Measurements from ENCODE around the gene ATP2A3. TPM values are rescaled to one million over a fixed set of nuclear protein-coding genes. Genes with fewer than 3 reads are reported as not detected.

Gene ATP2A3
- total and polyA plus RNA-seq, 2 donors (not counting 1 experiment from before 2014, with no cell fraction given) = 697 to 817 TPM

GRCh38 chr17:3907483-3908216 is 56.6 kb downstream of the ATP2A3 start:
- CTCF ChIA-PET = interaction anchor here (0.8 to 5.9 kb wide), 6 partner anchors 9 to 172 kb away, joined by 3 to 47 read pairs (median 4); partner anchors contain the start of genes CAMKK1 and P2RX1
- H3K27ac ChIP-seq (ENCODE audit: low read length in 2 of 2) = no peak overlapping the region
- H3K4me3 ChIP-seq (ENCODE audit: control extremely low read depth in 1 of 5, extremely low read depth in 1 of 5, insufficient read depth in 1 of 5, low read depth in 2 of 5, low read length in 4 of 5) = no peak overlapping the region
- H3K79me2 ChIP-seq (ENCODE audit: control insufficient read depth, insufficient read depth, low read length) = peaks cover 54% of the 10 kb centered on the region
- ATAC-seq (ENCODE audit: low read depth) (no peak), DNase-seq (no peak)
- Mint-ChIP-seq H3K27ac (peak overlapping the region; percentile 53), H3K4me1 (peaks cover 54% of the 10 kb centered on the region), H3K4me3 (no peak overlapping the region), H3K27me3 (no peaks in the 10 kb centered on the region), H3K9me3 (ENCODE audit: insufficient read depth) (no peaks in the 10 kb centered on the region)
- peaks cover 42 to 56% of the 10 kb centered on the region in 2 donors for H3K4me1 ChIP-seq (ENCODE audit: control insufficient read depth in 2 of 2, insufficient read depth in 2 of 2, low read length in 2 of 2)
- no peak overlapping the region for H3K9ac ChIP-seq (ENCODE audit: low read length)
- TF ChIP-seq CTCF (IDR thresholded peaks at IDR 0.05) (no peak), EZH2 (IDR thresholded peaks at IDR 0.05; ENCODE audit: borderline replicate concordance, insufficient read depth, low read depth, low read length, poor library complexity, severe bottlenecking) (no peak)
- H2AFZ ChIP-seq (ENCODE audit: insufficient read depth, low read depth, low read length, poor library complexity, severe bottlenecking) = no peak overlapping the region
- POLR2A ChIA-PET = interaction anchor here (1.2 kb wide), 1 partner anchor 18 kb away, joined by 4 read pairs; no protein-coding TSS in a partner anchor
- no peaks in the 10 kb centered on the region for H3K27me3 ChIP-seq (replicated peaks in 1 of 4; ENCODE audit: control extremely low read depth in 1 of 4, control insufficient read depth in 3 of 4, insufficient read depth in 4 of 4, low read length in 3 of 4)
- H3K36me3 ChIP-seq (replicated peaks in 1 of 2; ENCODE audit: control extremely low read depth in 1 of 2, control insufficient read depth in 1 of 2, extremely low read depth in 1 of 2, insufficient read depth in 2 of 2, low read length in 1 of 2) = no peaks in the 10 kb centered on the region
- WGBS (ENCODE audit: insufficient coverage) = 91% methylated on average over 10 of the region's 11 CpGs
- H3K9me3 ChIP-seq (ENCODE audit: control extremely low read depth in 1 of 3, control insufficient read depth in 2 of 3, insufficient read depth in 1 of 3, low read length in 2 of 3) = peaks cover 0 to 13% (median 0%) of the 10 kb centered on the region in 3 donors
- no peaks in the 10 kb centered on the region for H4K20me1 ChIP-seq (ENCODE audit: control insufficient read depth, insufficient read depth, low read length, poor library complexity, severe bottlenecking)
- no peak overlapping the region for H3K4me2 ChIP-seq (replicated peaks; ENCODE audit: low read depth, low read length, poor library complexity, severe bottlenecking)
- intact Hi-C loops (cut with micrococcal nuclease) = loop anchor here (1.0 kb wide), 1 partner anchor 44 kb away; no protein-coding TSS in a partner anchor

- CTCF ChIA-PET = interaction anchor here (0.6 to 5.9 kb wide), 5 partner anchors 9 to 172 kb away, joined by 3 to 47 read pairs (median 4); partner anchors contain the start of gene P2RX1
- H3K9me3 Mint-ChIP-seq (ENCODE audit: insufficient read depth) = no peaks in the 10 kb centered on the region
- no peak overlapping the region for H3K27ac Mint-ChIP-seq
- Histone ChIP-seq H3K4me2 (replicated peaks; ENCODE audit: low read depth, low read length, poor library complexity, severe bottlenecking) (no peak overlapping the region), H3K27me3 (replicated peaks in 1 of 4; ENCODE audit: control extremely low read depth in 1 of 4, control insufficient read depth in 3 of 4, insufficient read depth in 4 of 4, low read length in 3 of 4) (no peaks in the 10 kb centered on the region), H3K79me2 (ENCODE audit: control insufficient read depth, insufficient read depth, low read length) (peaks cover 46% of the 10 kb centered on the region), H4K20me1 (ENCODE audit: control insufficient read depth, insufficient read depth, low read length, poor library complexity, severe bottlenecking) (no peaks in the 10 kb centered on the region), H3K9ac (ENCODE audit: low read length) (no peak overlapping the region), H3K4me1 (ENCODE audit: control insufficient read depth in 2 of 2, insufficient read depth in 2 of 2, low read length in 2 of 2) (peaks cover 37 to 49% of the 10 kb centered on the region in 2 donors), H3K36me3 (replicated peaks in 1 of 2; ENCODE audit: control extremely low read depth in 1 of 2, control insufficient read depth in 1 of 2, extremely low read depth in 1 of 2, insufficient read depth in 2 of 2, low read length in 1 of 2) (no peaks in the 10 kb centered on the region), H3K4me3 (ENCODE audit: control extremely low read depth in 1 of 5, extremely low read depth in 1 of 5, insufficient read depth in 1 of 5, low read depth in 2 of 5, low read length in 4 of 5) (no peak overlapping the region), H2AFZ (ENCODE audit: insufficient read depth, low read depth, low read length, poor library complexity, severe bottlenecking) (no peak overlapping the region), H3K27ac (ENCODE audit: low read length in 2 of 2) (no peak overlapping the region), H3K9me3 (ENCODE audit: control extremely low read depth in 1 of 3, control insufficient read depth in 2 of 3, insufficient read depth in 1 of 3, low read length in 2 of 3) (peaks cover 0 to 12% (median 0%) of the 10 kb centered on the region in 3 donors)
- POLR2A ChIA-PET = interaction anchor here (1.2 kb wide), 1 partner anchor 17 kb away, joined by 4 read pairs; no protein-coding TSS in a partner anchor
- DNase-seq (no peak), ATAC-seq (ENCODE audit: low read depth) (no peak)
- peaks cover 49% of the 10 kb centered on the region for H3K4me1 Mint-ChIP-seq
- no peaks in the 10 kb centered on the region for H3K27me3 Mint-ChIP-seq
- 96% methylated on average over 3 of the region's 4 CpGs for WGBS (ENCODE audit: insufficient coverage)
- no peak for TF ChIP-seq EZH2 (IDR thresholded peaks at IDR 0.05; ENCODE audit: borderline replicate concordance, insufficient read depth, low read depth, low read length, poor library complexity, severe bottlenecking)
- no peak for TF ChIP-seq CTCF (IDR thresholded peaks at IDR 0.05)
- H3K4me3 Mint-ChIP-seq = no peak overlapping the region
- intact Hi-C loops (cut with micrococcal nuclease) = loop anchor here (1.0 kb wide), 1 partner anchor 44 kb away; no protein-coding TSS in a partner anchor
Observed at GRCh38 chr17:3906881-3907280, 57.4 kb downstream of the ATP2A3 start.
